IPS-NIHi7 (cell line): ENCODE measurements around the gene INAFM2.
A peak's percentile ranks its signal among the peaks of the same experiment; 100 is the strongest.

Experiments used
- DNase-seq: peaks from one replicate; pipeline ENCODE4 v3.0.0; 2012; ENCODE audit warnings: mixed read lengths; ENCODE audit errors: extremely low spot score

INAFM2 gene

DNA sequence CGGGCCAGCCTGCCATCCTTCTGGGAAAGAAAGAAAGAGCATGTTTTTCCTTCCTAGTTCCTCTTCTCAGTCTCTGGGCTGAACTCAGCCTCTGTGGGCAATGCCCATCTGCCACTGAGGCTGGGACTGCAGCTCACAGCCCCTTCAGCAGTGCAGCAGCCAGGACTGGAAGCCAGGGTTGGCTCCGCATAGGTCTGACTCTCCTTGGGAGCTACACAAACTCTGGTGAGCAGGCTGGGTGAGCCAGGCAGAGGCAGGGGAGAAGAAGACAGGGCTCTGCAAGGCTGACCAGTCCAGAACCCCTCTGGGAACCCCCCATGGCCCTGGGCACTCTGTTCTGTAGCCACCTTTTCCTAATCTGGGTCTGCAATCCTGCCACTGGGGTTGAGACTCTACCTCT is 38.1 kb downstream of the INAFM2 start:
- DNase-seq: no peak

DNA sequence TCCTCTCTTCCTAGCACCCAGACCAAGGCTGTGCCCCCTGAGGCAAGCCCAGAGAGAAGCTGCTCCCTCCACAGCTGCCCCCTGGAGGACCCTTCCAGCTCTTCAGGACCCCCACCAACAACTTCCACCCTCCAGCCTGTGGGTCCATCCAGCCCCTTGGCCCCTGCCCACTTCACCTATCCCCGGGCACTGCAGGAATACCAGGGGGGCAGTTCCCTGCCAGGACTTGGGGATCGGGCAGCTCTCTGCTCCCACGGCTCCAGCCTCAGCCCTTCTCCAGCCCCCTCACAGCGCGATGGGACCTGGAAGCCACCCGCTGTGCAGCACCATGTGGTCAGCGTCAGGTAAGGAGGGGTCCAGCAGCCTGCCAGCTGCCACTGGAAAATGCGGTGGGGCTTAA is 40.1 kb downstream of the INAFM2 start:
- no peak for DNase-seq

DNA sequence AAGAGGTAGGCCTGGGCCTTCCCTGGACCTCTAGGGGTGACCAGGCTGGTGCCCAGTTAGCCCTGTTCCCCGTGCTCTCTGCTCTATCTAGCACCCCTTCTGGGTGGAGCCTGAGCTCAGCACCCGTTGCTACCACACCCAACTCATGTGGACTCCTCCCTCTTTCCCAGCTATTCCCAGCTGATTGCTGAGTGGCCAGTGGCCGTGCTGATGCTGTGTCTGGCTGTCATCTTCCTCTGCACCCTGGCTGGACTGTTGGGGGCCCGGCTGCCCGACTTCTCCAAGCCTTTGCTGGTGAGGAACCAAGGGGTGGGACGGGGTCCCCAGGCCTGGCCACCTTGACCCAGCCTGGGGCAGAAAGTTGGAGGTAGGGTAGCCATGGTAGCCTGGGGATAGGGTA is 40.8 kb downstream of the INAFM2 start:
- no peak for DNase-seq

DNA sequence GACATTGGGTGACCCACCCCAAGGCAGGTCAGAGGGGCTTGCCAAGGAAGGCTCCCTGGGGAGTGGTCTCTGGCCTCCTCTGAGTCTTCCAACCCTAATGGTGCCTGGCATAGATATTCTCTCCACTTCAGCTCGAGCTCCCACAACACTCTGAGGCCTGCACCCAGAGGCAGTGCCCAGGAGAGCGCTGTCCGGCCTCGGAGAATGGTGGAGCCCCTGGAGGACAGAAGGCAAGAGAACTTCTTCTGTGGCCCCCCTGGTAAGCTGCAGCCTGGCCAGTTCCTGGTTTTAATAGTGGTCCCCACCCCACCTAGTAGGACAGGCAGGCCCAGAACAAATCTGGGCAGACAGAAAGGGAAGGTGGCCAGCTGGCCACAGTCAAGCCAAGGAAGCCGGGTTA is 41.5 kb downstream of the INAFM2 start:
- DNase-seq: no peak

DNA sequence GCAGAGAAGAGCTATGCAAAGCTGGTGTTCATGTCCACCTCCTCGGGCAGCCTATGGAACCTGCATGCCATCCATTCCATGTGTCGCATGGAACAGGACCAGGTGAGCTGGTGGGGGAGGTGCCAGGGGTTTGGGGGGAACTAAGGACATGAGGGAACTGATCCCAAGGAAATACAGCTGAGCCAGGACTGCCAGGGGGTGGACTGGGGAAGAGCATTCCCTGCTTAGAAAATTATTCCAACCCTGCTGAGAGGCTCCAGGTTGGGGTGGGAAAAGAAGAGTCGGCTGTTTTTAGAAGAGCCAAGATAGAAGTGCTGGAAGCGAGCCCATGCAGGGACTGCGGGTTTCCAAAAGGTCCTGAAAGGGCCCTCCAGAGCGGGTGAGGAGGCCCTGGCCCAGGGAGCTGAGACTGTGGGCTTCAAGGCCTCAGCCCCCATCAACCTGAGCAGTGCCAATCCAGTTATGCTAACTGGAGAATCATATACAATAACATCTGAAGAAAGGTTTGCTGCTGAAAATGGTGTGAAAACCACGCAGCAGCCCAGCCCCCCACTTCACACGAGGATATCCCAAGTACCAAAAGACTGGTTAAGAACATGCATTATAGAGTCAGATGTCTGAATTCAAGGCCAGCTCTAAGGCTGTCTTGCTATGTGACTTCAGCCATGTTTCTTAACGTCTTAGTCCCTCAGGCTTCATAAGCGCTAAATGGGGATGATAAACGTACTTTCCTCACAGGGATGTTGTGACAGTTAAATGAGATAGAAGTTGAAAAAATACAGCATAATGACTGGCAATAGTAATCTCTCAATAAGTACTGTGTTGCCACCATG is 42.3 kb downstream of the INAFM2 start:
- DNase-seq: no peak

DNA sequence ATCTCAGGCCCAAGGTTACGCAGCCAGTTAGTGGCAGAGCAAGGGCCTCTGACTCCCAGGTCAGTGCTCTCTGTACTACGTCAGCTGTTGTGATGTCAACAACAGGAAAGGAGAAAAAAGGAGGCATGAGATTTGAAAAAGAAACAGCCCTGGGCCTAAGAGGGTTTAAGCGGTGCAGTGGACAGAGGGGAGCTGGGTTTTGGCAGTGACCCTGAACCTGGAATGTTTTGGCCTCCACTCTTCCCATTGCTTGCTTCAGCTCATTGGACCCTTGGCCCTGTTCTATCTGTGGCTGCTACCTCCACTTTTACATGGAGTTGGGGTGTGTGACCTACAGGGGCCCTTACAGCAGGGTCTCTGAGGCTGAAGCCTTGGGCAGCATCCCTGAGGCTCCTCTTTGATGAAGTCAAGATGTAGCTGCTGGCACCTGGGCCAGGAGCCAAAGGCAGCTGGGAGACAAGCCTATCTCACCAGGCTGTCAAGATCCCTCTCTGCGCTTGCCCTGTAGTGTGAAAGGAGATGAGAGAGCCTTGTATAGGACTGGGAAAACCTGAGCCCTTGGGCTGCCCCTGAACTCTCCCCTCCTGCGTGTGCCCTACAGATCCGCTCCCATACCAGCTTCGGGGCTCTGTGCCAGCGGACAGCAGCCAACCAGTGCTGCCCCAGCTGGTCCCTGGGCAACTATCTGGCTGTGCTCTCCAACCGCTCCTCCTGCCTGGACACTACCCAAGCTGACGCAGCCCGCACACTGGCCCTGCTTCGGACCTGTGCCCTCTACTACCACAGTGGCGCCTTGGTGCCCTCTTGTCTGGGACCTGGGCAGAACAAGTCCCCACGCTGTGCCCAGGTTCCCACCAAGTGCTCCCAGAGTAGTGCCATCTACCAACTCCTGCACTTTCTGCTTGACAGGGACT is 43.2 kb downstream of the INAFM2 start:
- DNase-seq: no peak

DNA sequence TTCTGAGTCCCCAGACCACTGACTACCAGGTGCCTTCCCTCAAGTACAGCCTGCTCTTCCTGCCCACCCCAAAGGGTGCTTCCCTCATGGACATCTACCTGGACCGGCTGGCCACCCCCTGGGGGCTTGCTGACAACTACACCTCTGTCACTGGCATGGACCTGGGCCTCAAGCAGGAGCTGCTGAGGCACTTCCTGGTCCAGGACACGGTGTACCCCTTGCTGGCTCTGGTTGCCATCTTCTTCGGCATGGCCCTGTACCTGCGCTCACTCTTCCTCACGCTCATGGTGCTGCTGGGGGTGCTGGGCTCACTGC is 43.8 kb downstream of the INAFM2 start:
- no peak for DNase-seq

DNA sequence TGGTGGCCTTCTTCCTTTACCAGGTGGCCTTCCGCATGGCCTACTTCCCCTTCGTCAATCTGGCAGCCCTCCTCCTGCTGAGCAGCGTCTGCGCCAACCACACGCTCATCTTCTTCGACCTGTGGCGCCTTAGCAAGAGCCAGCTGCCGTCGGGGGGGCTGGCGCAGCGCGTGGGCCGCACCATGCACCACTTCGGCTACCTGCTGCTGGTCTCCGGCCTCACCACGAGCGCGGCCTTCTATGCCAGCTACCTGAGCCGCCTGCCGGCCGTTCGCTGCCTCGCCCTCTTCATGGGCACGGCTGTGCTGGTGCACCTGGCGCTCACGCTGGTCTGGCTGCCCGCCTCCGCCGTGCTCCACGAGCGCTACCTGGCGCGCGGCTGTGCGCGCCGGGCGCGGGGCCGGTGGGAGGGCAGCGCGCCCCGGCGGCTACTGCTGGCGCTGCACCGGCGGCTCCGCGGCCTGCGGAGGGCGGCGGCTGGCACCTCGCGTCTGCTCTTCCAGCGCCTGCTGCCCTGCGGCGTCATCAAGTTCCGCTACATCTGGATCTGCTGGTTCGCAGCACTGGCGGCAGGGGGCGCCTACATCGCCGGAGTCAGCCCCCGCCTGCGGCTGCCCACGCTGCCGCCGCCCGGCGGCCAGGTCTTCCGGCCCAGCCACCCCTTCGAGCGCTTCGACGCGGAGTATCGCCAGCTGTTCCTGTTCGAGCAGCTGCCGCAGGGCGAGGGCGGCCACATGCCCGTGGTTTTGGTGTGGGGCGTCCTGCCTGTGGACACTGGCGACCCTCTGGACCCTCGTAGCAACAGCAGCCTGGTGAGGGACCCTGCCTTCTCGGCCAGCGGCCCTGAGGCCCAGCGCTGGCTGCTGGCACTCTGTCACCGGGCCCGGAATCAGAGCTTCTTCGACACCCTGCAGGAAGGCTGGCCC is 44.5 kb downstream of the INAFM2 start:
- peak; percentile 95 for DNase-seq

DNA sequence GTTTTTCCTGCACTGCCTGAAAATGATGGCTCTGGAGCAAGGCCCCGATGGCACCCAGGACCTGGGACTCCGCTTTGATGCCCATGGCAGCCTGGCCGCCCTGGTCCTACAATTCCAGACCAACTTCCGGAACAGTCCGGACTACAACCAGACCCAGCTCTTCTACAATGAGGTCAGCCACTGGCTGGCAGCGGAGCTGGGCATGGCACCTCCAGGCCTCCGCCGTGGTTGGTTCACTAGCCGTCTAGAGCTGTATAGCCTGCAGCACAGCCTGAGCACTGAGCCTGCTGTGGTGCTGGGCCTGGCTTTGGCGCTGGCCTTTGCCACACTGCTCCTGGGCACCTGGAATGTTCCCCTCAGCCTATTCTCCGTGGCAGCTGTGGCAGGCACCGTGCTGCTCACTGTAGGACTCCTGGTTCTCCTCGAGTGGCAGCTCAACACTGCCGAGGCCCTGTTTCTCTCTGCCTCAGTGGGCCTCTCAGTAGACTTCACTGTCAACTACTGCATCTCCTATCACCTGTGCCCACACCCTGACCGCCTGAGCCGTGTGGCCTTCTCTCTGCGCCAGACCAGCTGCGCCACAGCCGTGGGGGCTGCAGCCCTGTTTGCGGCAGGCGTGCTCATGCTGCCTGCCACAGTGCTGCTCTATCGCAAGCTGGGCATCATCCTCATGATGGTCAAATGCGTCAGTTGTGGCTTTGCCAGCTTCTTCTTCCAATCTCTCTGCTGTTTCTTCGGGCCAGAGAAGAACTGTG is 45.4 kb downstream of the INAFM2 start:
- DNase-seq: no peak

DNA sequence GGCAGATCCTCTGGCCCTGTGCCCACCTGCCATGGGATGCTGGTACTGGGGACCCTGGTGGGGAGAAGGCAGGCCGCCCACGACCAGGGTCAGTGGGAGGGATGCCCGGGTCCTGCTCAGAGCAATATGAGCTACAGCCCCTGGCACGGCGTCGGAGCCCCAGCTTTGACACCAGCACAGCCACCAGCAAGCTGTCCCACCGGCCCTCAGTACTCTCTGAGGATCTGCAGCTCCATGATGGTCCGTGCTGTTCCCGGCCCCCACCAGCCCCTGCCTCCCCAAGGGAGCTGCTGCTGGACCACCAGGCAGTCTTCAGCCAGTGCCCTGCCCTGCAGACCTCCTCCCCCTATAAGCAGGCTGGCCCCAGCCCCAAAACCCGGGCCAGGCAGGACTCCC is 46.0 kb downstream of the INAFM2 start:
- DNase-seq: no peak

DNA sequence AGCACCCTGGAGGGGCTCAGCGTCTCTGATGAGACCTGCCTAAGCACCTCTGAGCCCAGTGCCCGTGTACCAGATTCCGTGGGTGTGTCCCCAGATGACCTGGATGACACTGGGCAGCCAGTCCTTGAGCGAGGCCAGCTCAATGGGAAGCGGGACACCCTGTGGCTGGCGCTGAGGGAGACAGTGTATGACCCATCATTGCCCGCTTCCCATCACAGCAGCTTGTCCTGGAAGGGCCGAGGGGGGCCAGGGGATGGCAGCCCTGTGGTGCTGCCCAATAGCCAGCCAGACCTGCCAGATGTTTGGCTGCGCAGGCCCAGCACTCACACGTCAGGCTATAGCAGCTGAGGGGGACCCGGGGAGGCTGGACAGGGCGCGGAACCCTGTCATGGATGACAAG is 46.5 kb downstream of the INAFM2 start:
- DNase-seq: no peak

DNA sequence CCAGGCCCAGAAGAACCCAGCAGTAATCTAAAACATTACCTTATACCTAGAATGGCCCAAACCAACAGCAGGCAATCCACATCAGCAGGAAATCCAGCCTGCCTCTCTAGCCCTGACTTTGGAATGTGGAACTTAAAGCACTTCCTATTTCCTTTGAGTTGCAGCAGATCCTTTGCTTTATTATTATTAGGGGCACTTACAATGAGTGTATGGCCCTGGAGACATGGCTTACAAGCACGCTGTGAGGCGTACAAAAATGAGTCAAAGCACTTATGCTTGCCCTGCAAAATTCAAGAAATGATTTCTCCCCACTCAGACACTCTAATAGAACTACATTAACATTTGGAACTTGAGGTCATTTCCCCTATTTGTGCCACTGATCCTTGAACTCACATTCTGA is 49.5 kb downstream of the INAFM2 start:
- no peak for DNase-seq
